Muscle of leg (tissue), 11 donors: Measurements from ENCODE around the gene ZNRD2. TPM values are rescaled to one million over a fixed set of nuclear protein-coding genes. Genes with fewer than 3 reads are reported as not detected.
A peak's percentile ranks its signal among the peaks of the same experiment; 100 is the strongest.
"Not testable (repeated sequence)": the region's sequence is repeated elsewhere in the genome, so short reads cannot be mapped to it uniquely, and the experiment has no call there.

Experiments used
- DNase-seq: peaks from one replicate; pipeline ENCODE4 v3.0.0; 2013
- H3K27ac ChIP-seq: one replicate; pipeline ENCODE4 v1.5.1; 2013; ENCODE audit warnings: mild to moderate bottlenecking, low read length, control low read depth
- H3K27me3 ChIP-seq: one replicate; pipeline ENCODE4 v1.6.1; 2013; ENCODE audit warnings: low read length; ENCODE audit not compliant: control insufficient read depth, insufficient read depth
- H3K36me3 ChIP-seq: one replicate; pipeline ENCODE4 v1.6.1; 2013; ENCODE audit warnings: low read length; ENCODE audit not compliant: control insufficient read depth, insufficient read depth
- H3K4me1 ChIP-seq: one replicate; pipeline ENCODE4 v1.6.1; 2013; ENCODE audit warnings: low read length; ENCODE audit not compliant: control insufficient read depth, insufficient read depth
- H3K4me3 ChIP-seq: one replicate; pipeline ENCODE4 v1.5.1; 2013; ENCODE audit warnings: low read length, control low read depth
- H3K9me3 ChIP-seq: replicated peaks from 2 replicates; pipeline ENCODE4 v1.6.1; 2013; ENCODE audit warnings: low read depth, low read length; ENCODE audit not compliant: control insufficient read depth
- WGBS: methylation state at CpG from one replicate; pipeline ENCODE4 v1.1.5; 2013; ENCODE audit warnings: missing lambda C conversion rate; ENCODE audit not compliant: insufficient coverage; 5-methylcytosine and 5-hydroxymethylcytosine counted together
- polyA plus RNA-seq, 8 donors: library from polyadenylated mRNA; unstranded; fragments of 120-200 nt; gene quantifications; one replicate each; pipeline versions ENCODE4 v1.2.1 to v1.2.3, GENCODE V29; 2013; ENCODE audit warnings: inconsistent platforms in 1 of 8, low replicate concordance in 1 of 8; ENCODE audit not compliant: insufficient read length in 8 of 8, insufficient read depth in 1 of 8
- total RNA-seq: library from RNA; stranded (reverse); fragments of 120-200 nt; gene quantifications from one replicate; pipeline ENCODE4 v1.2.4, GENCODE V29; 2013

ZNRD2 gene
- total and polyA plus RNA-seq, 9 donors = 24.4 to 63.1 (median 56.5) TPM

- Histone ChIP-seq H3K27ac (no peak overlapping the region), H3K9me3 (no peaks in the 10 kb centered on the region), H3K4me3 (no peak overlapping the region), H3K36me3 (peaks cover 3% of the 10 kb centered on the region), H3K4me1 (peaks cover 43% of the 10 kb centered on the region), H3K27me3 (no peaks in the 10 kb centered on the region)
- WGBS = 77% methylated on average over 7 of the region's 7 CpGs
- DNase-seq = no peak
Observed at GRCh38 chr11:65562020-65562419, 8.3 kb upstream of the ZNRD2 start.

DNA sequence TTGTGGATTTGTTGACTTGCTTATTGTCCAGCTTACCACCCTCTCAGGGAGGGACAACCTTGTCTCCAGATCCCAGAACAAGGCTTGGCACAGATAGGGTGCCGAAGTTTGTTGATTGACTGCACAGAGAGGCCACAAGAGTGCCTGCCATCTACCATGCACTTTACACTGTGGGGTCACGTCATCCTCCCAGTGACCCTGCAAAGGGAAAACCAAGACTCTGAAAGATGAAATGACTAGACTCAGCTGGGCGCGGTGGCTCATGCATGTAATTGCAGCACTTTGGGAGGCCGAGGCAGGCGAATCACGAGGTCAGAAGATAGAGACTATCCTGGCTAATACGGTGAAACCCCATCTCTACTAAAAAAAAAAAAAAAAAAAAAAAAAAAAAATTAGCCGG is 7.5 kb upstream of the ZNRD2 start:
- peaks cover 5% of the 10 kb centered on the region for H3K36me3 ChIP-seq
- DNase-seq = no peak
- 83% methylated on average over 2 of the region's 9 CpGs for WGBS
- no peaks in the 10 kb centered on the region for H3K9me3 ChIP-seq
- H3K27ac ChIP-seq = no peak overlapping the region
- no peaks in the 10 kb centered on the region for H3K27me3 ChIP-seq
- H3K4me1 ChIP-seq = peaks cover 38% of the 10 kb centered on the region
- no peak overlapping the region for H3K4me3 ChIP-seq

DNA sequence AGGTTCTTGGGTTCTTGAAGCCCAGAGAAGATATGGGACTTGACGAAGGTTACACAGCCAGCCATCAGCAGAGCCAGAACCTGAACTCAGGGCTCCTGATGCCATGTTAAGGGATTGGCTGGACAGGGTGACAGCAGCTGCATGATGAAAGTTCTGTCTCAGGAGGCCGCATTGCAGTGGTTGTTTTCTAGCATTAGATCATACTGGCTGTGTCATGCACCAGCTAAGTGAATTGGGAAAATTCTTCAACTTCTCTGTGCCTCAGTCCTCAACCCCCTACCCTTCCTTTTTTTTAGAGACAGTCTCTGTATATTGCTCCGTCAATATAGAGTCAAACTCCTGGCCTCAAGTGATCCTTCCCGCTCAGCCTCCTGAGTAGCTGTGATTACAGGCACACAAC is 6.7 kb upstream of the ZNRD2 start:
- no peak for DNase-seq
- 93% methylated on average over 3 of the region's 4 CpGs for WGBS
- Histone ChIP-seq H3K36me3 (peaks cover 10% of the 10 kb centered on the region), H3K4me1 (peaks cover 38% of the 10 kb centered on the region), H3K9me3 (no peaks in the 10 kb centered on the region), H3K27me3 (no peaks in the 10 kb centered on the region), H3K4me3 (no peak overlapping the region), H3K27ac (no peak overlapping the region)

GRCh38 chr11:65564879-65565559 is 5.3 kb upstream of the ZNRD2 start:
- peaks cover 33% of the 10 kb centered on the region for H3K4me1 ChIP-seq
- not testable (repeated sequence) for H3K9me3 ChIP-seq, H3K27ac ChIP-seq, DNase-seq, H3K4me3 ChIP-seq, H3K27me3 ChIP-seq
- H3K36me3 ChIP-seq = peaks cover 15% of the 10 kb centered on the region
- 90% methylated on average over 4 of the region's 12 CpGs for WGBS

DNA sequence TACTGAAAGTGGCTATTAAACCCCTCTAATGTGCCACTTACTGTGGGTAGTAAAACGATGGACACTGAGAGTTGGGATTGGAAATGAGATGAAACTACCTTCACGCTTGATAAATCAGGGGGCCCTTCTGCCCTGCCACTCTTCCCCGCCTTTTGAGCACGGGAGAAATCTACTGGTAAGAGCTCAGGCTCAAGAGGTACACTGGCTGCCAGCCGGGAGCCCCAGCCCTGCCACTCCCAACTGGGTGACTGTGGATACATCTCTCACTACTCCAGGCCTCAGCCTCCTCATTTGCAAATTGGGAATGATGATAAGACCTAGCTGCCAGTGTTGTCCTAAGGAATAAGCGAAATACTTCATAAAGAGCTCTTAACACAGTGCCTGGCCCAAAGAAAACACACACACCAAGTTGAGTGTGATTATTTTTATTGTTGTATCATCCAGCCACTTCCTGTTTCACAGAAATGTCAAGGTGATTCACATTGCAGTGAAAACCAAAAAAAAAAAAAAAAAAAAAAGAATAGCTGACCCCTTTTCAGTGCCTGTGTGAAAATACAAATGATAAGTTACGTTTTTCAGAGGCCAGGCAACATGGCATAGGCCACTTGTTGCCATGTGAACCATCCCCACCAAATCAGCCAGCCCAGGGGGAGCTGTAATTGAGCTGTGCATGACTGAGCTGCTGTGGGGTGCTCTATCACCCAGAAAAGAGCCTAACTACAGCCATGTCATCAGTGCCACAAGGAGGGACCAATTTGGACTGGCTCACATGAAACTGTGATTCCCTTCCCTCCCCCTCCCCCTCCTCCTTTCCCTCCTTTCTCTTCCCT is 4.4 kb upstream of the ZNRD2 start:
- H3K27ac ChIP-seq = no peak overlapping the region

DNA sequence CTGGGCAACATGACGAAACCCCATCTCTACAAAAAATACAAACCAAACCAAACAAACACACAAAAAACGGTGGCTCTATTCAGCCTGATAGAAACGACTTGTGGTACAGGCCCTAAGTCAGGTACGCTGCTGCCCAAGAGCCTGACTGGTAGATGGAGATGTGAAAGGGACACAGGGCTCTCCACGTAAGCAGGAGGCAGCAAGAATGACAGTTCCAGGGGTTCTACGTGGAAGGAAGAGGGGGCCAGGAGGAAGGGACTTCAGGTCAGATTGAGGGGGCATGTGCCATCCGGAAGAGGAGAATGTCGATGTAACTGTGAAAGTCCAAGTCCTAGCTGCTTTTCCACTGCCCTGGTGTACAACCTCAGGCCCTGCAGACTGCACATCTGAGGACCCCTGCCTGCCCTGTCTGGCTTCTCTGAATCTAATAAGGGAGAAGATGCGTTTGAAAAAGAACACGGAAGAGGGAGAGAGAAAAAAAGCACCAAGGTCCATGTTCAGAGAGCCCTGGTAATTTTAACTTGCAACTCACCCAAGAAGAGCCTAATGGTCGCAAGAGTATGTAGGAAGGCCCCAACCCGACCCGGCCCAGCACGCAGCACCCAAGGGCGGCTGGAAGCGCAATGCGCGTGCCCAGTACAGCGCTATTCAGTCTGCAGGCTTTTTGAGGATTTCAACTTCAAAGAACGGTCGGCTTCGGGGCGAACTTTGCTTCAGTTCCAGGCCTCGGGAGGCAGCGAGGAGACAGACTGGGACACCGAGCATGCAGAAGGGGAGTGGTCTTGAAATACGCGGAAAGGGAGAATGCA is 909 bp upstream of the ZNRD2 start:
- 6% methylated on average over 23 of the region's 28 CpGs for WGBS
- DNase-seq = no peak
- Histone ChIP-seq H3K4me3 (peak overlapping the region; percentile 99), H3K4me1 (peaks cover 41% of the 10 kb centered on the region), H3K27ac (peak overlapping the region; percentile 98), H3K27me3 (no peaks in the 10 kb centered on the region), H3K9me3 (no peaks in the 10 kb centered on the region), H3K36me3 (peaks cover 23% of the 10 kb centered on the region)

More for the DNA sequence above, 4.4 kb upstream of the ZNRD2 start:
- no peaks in the 10 kb centered on the region for H3K27me3 ChIP-seq
- 96% methylated on average over 3 of the region's 7 CpGs for WGBS
- DNase-seq = no peak
- H3K4me1 ChIP-seq = peaks cover 28% of the 10 kb centered on the region
- no peaks in the 10 kb centered on the region for H3K9me3 ChIP-seq
- no peak overlapping the region for H3K4me3 ChIP-seq
- peaks cover 15% of the 10 kb centered on the region for H3K36me3 ChIP-seq

GRCh38 chr11:65571420-65571819 is 1.1 kb downstream of the ZNRD2 start:
- Histone ChIP-seq H3K27ac (peak overlapping the region; percentile 82), H3K36me3 (peaks cover 29% of the 10 kb centered on the region), H3K9me3 (no peaks in the 10 kb centered on the region), H3K4me3 (peak overlapping the region; percentile 99), H3K27me3 (no peaks in the 10 kb centered on the region), H3K4me1 (peaks cover 56% of the 10 kb centered on the region)
- WGBS = 58% methylated on average over 7 of the region's 9 CpGs
- no peak for DNase-seq

DNA sequence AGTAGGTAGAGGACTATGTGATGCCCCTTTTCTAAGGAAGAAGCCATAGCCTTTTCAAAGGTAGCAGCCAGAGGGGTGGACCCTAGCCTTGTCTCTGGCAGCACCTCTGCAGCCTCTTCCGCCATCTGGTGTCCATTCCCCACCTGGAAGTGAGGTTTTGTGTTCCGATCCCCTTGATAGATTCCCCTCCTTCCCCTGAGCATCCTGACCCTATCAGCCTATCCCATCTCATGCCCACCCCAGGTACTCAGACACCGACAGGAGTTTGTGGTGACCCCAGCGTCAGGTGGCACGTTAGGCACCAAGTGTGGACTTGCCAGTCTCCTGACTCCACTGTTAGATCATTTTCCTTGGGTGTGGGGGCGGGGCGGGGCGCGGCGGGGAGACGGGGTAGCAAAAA is 1.7 kb downstream of the ZNRD2 start:
- H3K27ac ChIP-seq = peak overlapping the region; percentile 82
- H3K4me1 ChIP-seq = peaks cover 61% of the 10 kb centered on the region

DNA sequence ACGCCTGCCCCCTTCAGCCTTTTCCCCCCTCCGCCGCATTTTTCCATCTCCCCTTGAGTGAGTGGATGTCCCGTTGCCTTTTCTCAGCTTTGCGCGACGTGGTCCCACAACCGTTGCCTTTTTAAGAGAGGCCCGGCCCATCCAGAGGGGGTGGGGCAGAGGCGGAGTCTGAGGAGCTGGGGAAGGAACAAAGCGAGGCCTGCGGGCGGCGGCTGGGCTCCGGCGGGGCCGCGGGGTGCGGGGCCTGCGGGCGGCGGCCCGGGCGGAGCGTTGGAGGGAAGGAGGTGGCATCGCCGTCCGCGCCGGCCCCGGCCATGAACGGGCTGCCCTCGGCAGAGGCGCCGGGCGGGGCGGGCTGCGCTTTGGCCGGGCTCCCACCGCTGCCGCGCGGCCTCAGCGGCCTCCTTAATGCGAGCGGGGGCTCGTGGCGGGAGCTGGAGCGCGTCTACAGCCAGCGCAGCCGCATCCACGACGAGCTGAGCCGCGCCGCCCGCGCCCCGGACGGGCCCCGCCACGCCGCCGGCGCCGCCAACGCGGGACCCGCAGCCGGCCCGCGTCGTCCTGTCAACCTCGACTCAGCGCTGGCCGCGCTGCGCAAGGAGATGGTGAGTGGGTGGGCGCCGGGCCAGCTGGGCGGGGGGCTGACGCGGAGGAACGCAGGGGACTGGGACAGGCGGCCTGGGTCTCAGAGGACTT is 2.2 kb downstream of the ZNRD2 start, which contains the start of gene FAM89B:
Gene FAM89B (plus strand): TSS at position 183 of the 696 bp plus-strand sequence. CDS start 132 bp downstream, at position 315.
- peak within 1 kb of the TSS; percentile 89 for H3K27ac ChIP-seq
- peaks cover 67% of the 10 kb centered on the region for H3K4me1 ChIP-seq
- WGBS = under 1% methylated on average over 70 of the region's 86 CpGs
- no peaks in the 10 kb centered on the region for H3K9me3 ChIP-seq
- H3K36me3 ChIP-seq = peaks cover 26% of the 10 kb centered on the region
- DNase-seq = peak; percentile 98
- no peaks in the 10 kb centered on the region for H3K27me3 ChIP-seq
- peak within 1 kb of the TSS; percentile 99 for H3K4me3 ChIP-seq

More for the DNA sequence above, 1.7 kb downstream of the ZNRD2 start:
- no peaks in the 10 kb centered on the region for H3K27me3 ChIP-seq
- DNase-seq = peak; percentile 78
- H3K36me3 ChIP-seq = peaks cover 26% of the 10 kb centered on the region
- no peaks in the 10 kb centered on the region for H3K9me3 ChIP-seq
- H3K4me3 ChIP-seq = peak overlapping the region; percentile 35
- WGBS = 0% methylated on average over 6 of the region's 11 CpGs
